PC-9 (cell line): ENCODE results near the gene GLYAT.

ENCODE experiments used
- CTCF ChIP-seq: fragments of 200-600 bp; sonication (generic); conservative IDR thresholded peaks from 2 replicates; pipeline ENCODE4 v1.6.1; 2017; ENCODE audit warnings: mixed run types, antibody characterized with exemption, mild to moderate bottlenecking, moderate library complexity
- EZH2 ChIP-seq: fragments of 200-600 bp; sonication (generic); IDR thresholded peaks from 2 replicates; pipeline ENCODE4 v1.8.0; 2017; ENCODE audit warnings: antibody characterized with exemption, low read depth

- TF ChIP-seq CTCF (peak; percentile 97), EZH2 (no peak)
These were observed 56.2 kb downstream of the GLYAT start for GRCh38 chr11:58675334-58676155.
